Activated naive CD4-positive, alpha-beta T cell treated with anti-CD3 and anti-CD28 coated beads for 36 hours (primary cell): Measurements from ENCODE around the gene ACVR2B. TPM values are rescaled to one million over a fixed set of nuclear protein-coding genes. Genes with fewer than 3 reads are reported as not detected.

Experiments used
- CTCF ChIA-PET: fragments of 350-600 bp; sonication (Branson Sonifier 250); formaldehyde crosslinking; loops from one replicate; lab custom pipeline; 2021; ENCODE audit warnings: antibody characterized with exemption; lab: Charles Lee
- DNase-seq: peaks from one replicate; pipeline ENCODE4 v3.0.0-alpha.2; 2020
- H3K27ac Mint-ChIP-seq: one replicate; pipeline ENCODE4 v1.8.0; 2021; ENCODE audit warnings: mild to moderate bottlenecking, mixed read lengths
- H3K27me3 Mint-ChIP-seq: one replicate; pipeline ENCODE4 v1.8.0; 2021; ENCODE audit warnings: low read depth, mixed read lengths
- H3K36me3 Mint-ChIP-seq: one replicate; pipeline ENCODE4 v1.8.0; 2021; ENCODE audit warnings: low read depth, mixed read lengths
- H3K4me1 Mint-ChIP-seq: one replicate; pipeline ENCODE4 v1.8.0; 2021; ENCODE audit warnings: low read depth, mixed read lengths
- H3K4me3 Mint-ChIP-seq: one replicate; pipeline ENCODE4 v1.8.0; 2021; ENCODE audit warnings: mild to moderate bottlenecking, moderate library complexity, mixed read lengths
- H3K9me3 Mint-ChIP-seq: one replicate; pipeline ENCODE4 v1.8.0; 2021; ENCODE audit warnings: mixed read lengths
- intact Hi-C: fragments of 100-400 bp; cut with micrococcal nuclease; formaldehyde crosslinking; loops from one replicate; pipeline ENCODE4 v1.15.1; 2023
- total RNA-seq, 2 experiments: library from RNA; stranded (reverse); gene quantifications; one replicate each; pipeline ENCODE4 v1.2.3, GENCODE V29; 2021

ACVR2B gene
- total RNA-seq, 2 experiments from 2014 or later, result 6.5 to 6.9 TPM

- intact Hi-C loops, result no loop called here
- Mint-ChIP-seq H3K27ac (no peak overlapping the region), H3K4me1 (no peaks in the 10 kb centered on the region), H3K4me3 (no peak overlapping the region), H3K36me3 (peaks cover 6% of the 10 kb centered on the region), H3K9me3 (peaks cover 18% of the 10 kb centered on the region), H3K27me3 (no peaks in the 10 kb centered on the region)
- CTCF ChIA-PET, result interaction anchor here (1.1 kb wide), 1 partner anchor 15 kb away, joined by 5 read pairs; no protein-coding TSS in a partner anchor
- DNase-seq, result no peak
These were observed 12.0 kb downstream of the ACVR2B start for GRCh38 chr3:38465588-38466154.

GRCh38 chr3:38468765-38469164 lies 15.1 kb downstream of the ACVR2B start:
- Mint-ChIP-seq H3K4me1 (peaks cover 8% of the 10 kb centered on the region), H3K36me3 (peaks cover 6% of the 10 kb centered on the region), H3K4me3 (no peak overlapping the region), H3K9me3 (peaks cover 18% of the 10 kb centered on the region), H3K27me3 (no peaks in the 10 kb centered on the region), H3K27ac (no peak overlapping the region)
- DNase-seq, result no peak
- intact Hi-C loops, result no loop called here
- CTCF ChIA-PET, result interaction anchor here (2.0 kb wide), 1 partner anchor 11 kb away, joined by 7 read pairs; no protein-coding TSS in a partner anchor

GRCh38 chr3:38469852-38470251 lies 16.2 kb downstream of the ACVR2B start:
- Mint-ChIP-seq H3K4me1 (peaks cover 8% of the 10 kb centered on the region), H3K4me3 (no peak overlapping the region), H3K36me3 (peaks cover 4% of the 10 kb centered on the region), H3K9me3 (peaks cover 18% of the 10 kb centered on the region), H3K27me3 (no peaks in the 10 kb centered on the region), H3K27ac (no peak overlapping the region)
- DNase-seq, result no peak
- CTCF ChIA-PET, result interaction anchor here (0.7 to 0.9 kb wide), 3 partner anchors 124 to 674 kb away, joined by 3 to 4 read pairs (median 3); partner anchors contain the start of gene XYLB
- intact Hi-C loops, result no loop called here

- CTCF ChIA-PET, result interaction anchor here (0.6 to 2.1 kb wide), 2 partner anchors 9 to 543 kb away, joined by 3 to 14 read pairs; no protein-coding TSS in a partner anchor
These were observed 17.7 kb downstream of the ACVR2B start for GRCh38 chr3:38471260-38471857.

GRCh38 chr3:38472342-38472741 lies 18.7 kb downstream of the ACVR2B start:
- Mint-ChIP-seq H3K4me3 (no peak overlapping the region), H3K9me3 (peaks cover 18% of the 10 kb centered on the region), H3K4me1 (peaks cover 8% of the 10 kb centered on the region), H3K27me3 (no peaks in the 10 kb centered on the region), H3K36me3 (peaks cover 4% of the 10 kb centered on the region), H3K27ac (no peak overlapping the region)
- intact Hi-C loops, result no loop called here
- CTCF ChIA-PET, result interaction anchor here (0.6 to 2.1 kb wide), 3 partner anchors 8 to 870 kb away, joined by 3 to 14 read pairs (median 4); no protein-coding TSS in a partner anchor
- no peak for DNase-seq

More at GRCh38 chr3:38471260-38471857, 17.7 kb downstream of the ACVR2B start:
- H3K27me3 Mint-ChIP-seq, result no peaks in the 10 kb centered on the region
- intact Hi-C loops, result no loop called here
- no peak for DNase-seq
- no peak overlapping the region for H3K27ac Mint-ChIP-seq
- H3K4me1 Mint-ChIP-seq, result peaks cover 8% of the 10 kb centered on the region
- peaks cover 18% of the 10 kb centered on the region for H3K9me3 Mint-ChIP-seq
- H3K36me3 Mint-ChIP-seq, result peaks cover 4% of the 10 kb centered on the region
- no peak overlapping the region for H3K4me3 Mint-ChIP-seq

- CTCF ChIA-PET, result interaction anchor here (0.5 kb wide), 1 partner anchor 49 kb away, joined by 3 read pairs; no protein-coding TSS in a partner anchor
- no peak for DNase-seq
- H3K27ac Mint-ChIP-seq, result no peak overlapping the region
- H3K36me3 Mint-ChIP-seq, result peaks cover 4% of the 10 kb centered on the region
- H3K4me3 Mint-ChIP-seq, result no peak overlapping the region
- peaks cover 18% of the 10 kb centered on the region for H3K9me3 Mint-ChIP-seq
- H3K4me1 Mint-ChIP-seq, result peaks cover 8% of the 10 kb centered on the region
- intact Hi-C loops, result no loop called here
- no peaks in the 10 kb centered on the region for H3K27me3 Mint-ChIP-seq
These were observed 19.5 kb downstream of the ACVR2B start for GRCh38 chr3:38473229-38473628.

- H3K36me3 Mint-ChIP-seq, result no peaks in the 10 kb centered on the region
- CTCF ChIA-PET, result no interaction called here
- H3K4me3 Mint-ChIP-seq, result no peak overlapping the region
- H3K9me3 Mint-ChIP-seq, result peaks cover 4% of the 10 kb centered on the region
- H3K27me3 Mint-ChIP-seq, result no peaks in the 10 kb centered on the region
- no peak overlapping the region for H3K27ac Mint-ChIP-seq
- peaks cover 8% of the 10 kb centered on the region for H3K4me1 Mint-ChIP-seq
- DNase-seq, result no peak
- intact Hi-C loops, result no loop called here
These were observed 21.4 kb downstream of the ACVR2B start for GRCh38 chr3:38474928-38475605.

GRCh38 chr3:38475716-38476115 lies 22.0 kb downstream of the ACVR2B start:
- H3K9me3 Mint-ChIP-seq, result no peaks in the 10 kb centered on the region
- H3K4me1 Mint-ChIP-seq, result peaks cover 8% of the 10 kb centered on the region
- no peak for DNase-seq
- H3K36me3 Mint-ChIP-seq, result no peaks in the 10 kb centered on the region
- H3K27ac Mint-ChIP-seq, result no peak overlapping the region
- intact Hi-C loops, result no loop called here
- CTCF ChIA-PET, result no interaction called here
- no peaks in the 10 kb centered on the region for H3K27me3 Mint-ChIP-seq
- no peak overlapping the region for H3K4me3 Mint-ChIP-seq

GRCh38 chr3:38476157-38476756 lies 22.6 kb downstream of the ACVR2B start:
- no peaks in the 10 kb centered on the region for H3K27me3 Mint-ChIP-seq
- H3K27ac Mint-ChIP-seq, result no peak overlapping the region
- CTCF ChIA-PET, result no interaction called here
- intact Hi-C loops, result no loop called here
- no peaks in the 10 kb centered on the region for H3K36me3 Mint-ChIP-seq
- H3K4me1 Mint-ChIP-seq, result peaks cover 8% of the 10 kb centered on the region
- DNase-seq, result no peak
- no peaks in the 10 kb centered on the region for H3K9me3 Mint-ChIP-seq
- H3K4me3 Mint-ChIP-seq, result no peak overlapping the region

- Mint-ChIP-seq H3K9me3 (no peaks in the 10 kb centered on the region), H3K4me3 (no peak overlapping the region), H3K27ac (no peak overlapping the region), H3K27me3 (no peaks in the 10 kb centered on the region), H3K36me3 (no peaks in the 10 kb centered on the region), H3K4me1 (peaks cover 8% of the 10 kb centered on the region)
- DNase-seq, result no peak
- CTCF ChIA-PET, result no interaction called here
- intact Hi-C loops, result no loop called here
These were observed 23.5 kb downstream of the ACVR2B start for GRCh38 chr3:38477057-38477820.

- H3K36me3 Mint-ChIP-seq, result no peaks in the 10 kb centered on the region
- peaks cover 6% of the 10 kb centered on the region for H3K4me1 Mint-ChIP-seq
- intact Hi-C loops, result no loop called here
- CTCF ChIA-PET, result interaction anchor here (0.9 to 1.1 kb wide), 2 partner anchors 101 to 180 kb away, joined by 3 to 5 read pairs; no protein-coding TSS in a partner anchor
- no peaks in the 10 kb centered on the region for H3K9me3 Mint-ChIP-seq
- H3K4me3 Mint-ChIP-seq, result no peak overlapping the region
- DNase-seq, result no peak
- no peak overlapping the region for H3K27ac Mint-ChIP-seq
- H3K27me3 Mint-ChIP-seq, result no peaks in the 10 kb centered on the region
These were observed 24.3 kb downstream of the ACVR2B start for GRCh38 chr3:38477839-38478450.
